Activated T-cell treated with anti-CD3 and anti-CD28 coated beads for 1 hour (primary cell): ENCODE results near the gene PDIA3.
"Not testable (repeated sequence)": the region's sequence is repeated elsewhere in the genome, so short reads cannot be mapped to it uniquely, and the experiment has no call there.

Experiments
- DNase-seq: peaks from one replicate; pipeline ENCODE4 v3.0.0-alpha.2; 2020; ENCODE audit warnings: low read depth

Gene PDIA3

GRCh38 chr15:43776718-43777266 is 30.6 kb downstream of the PDIA3 start, which contains the start of gene ELL3:
Gene ELL3, minus strand, starts transcription at chr15:43776966. Its CDS starts 65 bp downstream, at chr15:43776901.
- DNase-seq, result peak; percentile 68

- peak; percentile 69 for DNase-seq
Observed at GRCh38 chr15:43777267-43777914, 31.2 kb downstream of the PDIA3 start.

GRCh38 chr15:43779016-43779415 is 32.8 kb downstream of the PDIA3 start:
- no peak for DNase-seq

GRCh38 chr15:43789409-43789808 is 43.2 kb downstream of the PDIA3 start:
- no peak for DNase-seq

GRCh38 chr15:43791993-43792760 is 45.9 kb downstream of the PDIA3 start, which contains the start of gene SERF2:
Gene SERF2, plus strand, starts transcription at chr15:43792320. Its CDS starts 57 bp downstream, at chr15:43792377.
- peak; percentile 99 for DNase-seq

GRCh38 chr15:43792761-43793476 is 46.7 kb downstream of the PDIA3 start:
- DNase-seq, result no peak

GRCh38 chr15:43793647-43794046 is 47.4 kb downstream of the PDIA3 start:
- DNase-seq, result no peak

GRCh38 chr15:43794269-43795037 is 48.2 kb downstream of the PDIA3 start:
- DNase-seq, result no peak

- no peak for DNase-seq
Observed at GRCh38 chr15:43795197-43795596, 49.0 kb downstream of the PDIA3 start.

GRCh38 chr15:43795997-43796396 is 49.8 kb downstream of the PDIA3 start:
- no peak for DNase-seq

GRCh38 chr15:43796566-43796965 is 50.3 kb downstream of the PDIA3 start:
- DNase-seq, result no peak

- no peak for DNase-seq
Observed at GRCh38 chr15:43799209-43799944, 53.1 kb downstream of the PDIA3 start.

- no peak for DNase-seq
Observed at GRCh38 chr15:43799945-43800285, 53.7 kb downstream of the PDIA3 start, which contains the start of gene SERINC4. Gene SERINC4, minus strand, starts transcription at chr15:43800220. Its CDS starts 234 bp downstream, at chr15:43799986.

GRCh38 chr15:43800286-43801141 is 54.3 kb downstream of the PDIA3 start, which contains the start of gene HYPK:
Gene HYPK, plus strand, starts transcription at chr15:43800599. Its CDS starts 24 bp downstream, at chr15:43800623.
- DNase-seq, result peak; percentile 88

- DNase-seq, result not testable (repeated sequence)
Observed at GRCh38 chr15:43802676-43803075, 56.4 kb downstream of the PDIA3 start.

GRCh38 chr15:43808435-43808950 is 62.3 kb downstream of the PDIA3 start:
- DNase-seq, result no peak

- no peak for DNase-seq
Observed at GRCh38 chr15:43808960-43809678, 62.9 kb downstream of the PDIA3 start.

- DNase-seq, result not testable (repeated sequence)
Observed at GRCh38 chr15:43815064-43815463, 68.8 kb downstream of the PDIA3 start.

- DNase-seq, result no peak
Observed at GRCh38 chr15:43821505-43821904, 75.3 kb downstream of the PDIA3 start.
